Stimulated activated naive CD4-positive, alpha-beta T cell (primary cell): ENCODE data around the gene ACKR4.

Experiments used
- DNase-seq, 6 experiments: peaks; one replicate each; lab custom pipeline; 2025; lab: John Stamatoyannopoulos, UW

The ACKR4 gene

GRCh38 chr3:132641837-132642538 lies 44.9 kb downstream of the ACKR4 start:
- DNase-seq, result peak in 3 of 6 experiments; percentile 16 to 49 (median 29)

GRCh38 chr3:132642539-132642847 lies 45.4 kb downstream of the ACKR4 start:
- no peak for DNase-seq

DNA sequence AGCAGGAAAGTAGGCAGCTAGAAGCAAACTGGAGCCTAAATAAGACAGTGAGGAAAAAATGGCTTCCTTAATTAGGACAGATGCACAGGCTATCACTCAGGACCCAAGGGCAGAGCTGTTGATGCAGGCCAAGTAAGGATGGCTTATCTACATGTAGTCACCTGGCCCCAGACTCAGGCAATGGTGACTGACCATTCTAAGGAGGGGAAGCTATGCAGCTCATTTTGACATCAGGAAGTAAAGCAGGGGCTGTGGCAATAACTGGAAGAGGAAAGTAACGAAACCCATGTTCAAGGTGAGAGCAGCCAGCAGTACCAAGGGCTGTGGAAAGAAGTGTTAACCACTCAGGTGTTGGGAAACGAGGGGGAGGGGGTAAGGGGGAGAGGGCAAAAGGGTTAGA lies 46.3 kb downstream of the ACKR4 start:
- no peak for DNase-seq

DNA sequence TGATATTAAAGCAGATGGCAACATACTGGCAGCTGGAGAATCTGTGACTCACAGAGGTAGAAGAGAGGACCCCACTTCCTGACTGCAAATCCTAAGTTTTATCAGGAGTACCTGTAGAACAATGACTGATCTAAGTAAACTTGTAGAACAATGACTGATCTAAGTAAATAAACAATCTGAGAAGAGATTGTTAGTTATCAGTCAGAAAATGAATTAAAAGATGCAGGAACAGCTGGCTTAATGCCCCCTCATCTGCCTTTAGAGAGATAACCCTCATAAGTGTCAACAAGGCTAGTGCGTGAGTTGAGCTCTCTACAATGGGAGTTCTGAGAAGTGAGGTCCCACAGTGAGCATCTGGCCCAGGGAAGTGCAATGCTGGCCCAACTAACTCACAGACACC lies 48.0 kb downstream of the ACKR4 start:
- DNase-seq, result peak in 2 of 6 experiments; percentile 1 to 2

DNA sequence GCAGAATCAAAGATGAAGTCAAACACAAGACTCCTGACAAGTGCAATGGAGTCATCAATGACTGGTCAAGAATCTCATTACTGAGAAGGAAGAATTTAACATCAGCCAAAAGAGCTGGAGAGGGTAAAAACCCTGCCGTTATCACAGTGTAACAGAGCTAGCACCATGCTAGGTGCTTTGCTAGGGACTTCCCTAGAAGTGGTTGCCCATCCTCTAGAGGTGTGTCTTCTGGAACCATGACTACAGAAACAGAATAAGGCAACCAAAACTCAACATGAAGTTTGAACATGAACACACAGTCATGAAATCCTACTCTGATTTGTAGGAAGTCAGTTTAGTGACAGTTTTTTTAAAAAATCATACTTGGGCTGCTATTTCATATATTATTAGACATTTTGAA lies 53.1 kb downstream of the ACKR4 start:
- DNase-seq, result no peak
